DMS 273 treated with DMSO at 0.1 percent for 48 hours (cell line): ENCODE measurements around the gene DESI1.
"Not testable (repeated sequence)": the region's sequence is repeated elsewhere in the genome, so short reads cannot be mapped to it uniquely, and the experiment has no call there.

Experiments used
- DNase-seq: peaks from one replicate; lab custom pipeline; 2025; lab: John Stamatoyannopoulos, UW

Gene DESI1

GRCh38 chr22:41620589-41621098 lies at the start of gene DESI1:
Gene DESI1, minus strand, starts transcription at chr22:41621043. Its CDS starts 204 bp downstream, at chr22:41620839.
- DNase-seq, result no peak

GRCh38 chr22:41668971-41669911 lies 48.4 kb upstream of the DESI1 start:
- no peak for DNase-seq

GRCh38 chr22:41664951-41665350 lies 44.1 kb upstream of the DESI1 start:
- no peak for DNase-seq

DNA sequence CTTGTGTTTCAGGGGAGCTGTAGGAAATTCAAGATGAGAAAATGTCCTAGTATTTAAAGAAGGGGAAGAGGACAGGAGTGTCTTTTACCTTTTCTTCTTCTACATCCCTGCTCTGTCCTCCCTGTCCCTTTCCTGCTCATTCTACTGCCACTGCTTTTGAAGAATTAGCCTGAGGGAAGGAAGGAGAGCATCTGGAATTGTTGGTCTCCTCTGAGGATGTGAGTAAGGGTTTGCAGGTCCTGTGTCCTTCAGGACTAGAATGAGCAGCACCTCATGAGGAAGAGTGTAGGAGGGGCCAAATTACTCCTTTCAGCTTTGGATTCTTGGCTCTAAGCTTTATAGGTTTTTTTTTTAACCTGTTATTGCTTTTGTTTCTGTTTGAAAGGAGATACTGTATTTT lies 43.6 kb upstream of the DESI1 start:
- DNase-seq, result no peak

DNA sequence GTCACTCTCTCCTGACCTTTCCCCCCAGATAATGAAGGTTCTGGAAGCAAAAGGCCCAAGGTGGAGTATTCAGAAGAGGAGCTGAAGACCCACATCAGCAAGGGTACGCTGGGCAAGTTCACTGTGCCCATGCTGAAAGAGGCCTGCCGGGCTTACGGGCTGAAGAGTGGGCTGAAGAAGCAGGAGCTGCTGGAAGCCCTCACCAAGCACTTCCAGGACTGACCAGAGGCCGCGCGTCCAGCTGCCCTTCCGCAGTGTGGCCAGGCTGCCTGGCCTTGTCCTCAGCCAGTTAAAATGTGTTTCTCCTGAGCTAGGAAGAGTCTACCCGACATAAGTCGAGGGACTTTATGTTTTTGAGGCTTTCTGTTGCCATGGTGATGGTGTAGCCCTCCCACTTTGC lies 42.8 kb upstream of the DESI1 start:
- DNase-seq, result not testable (repeated sequence)

DNA sequence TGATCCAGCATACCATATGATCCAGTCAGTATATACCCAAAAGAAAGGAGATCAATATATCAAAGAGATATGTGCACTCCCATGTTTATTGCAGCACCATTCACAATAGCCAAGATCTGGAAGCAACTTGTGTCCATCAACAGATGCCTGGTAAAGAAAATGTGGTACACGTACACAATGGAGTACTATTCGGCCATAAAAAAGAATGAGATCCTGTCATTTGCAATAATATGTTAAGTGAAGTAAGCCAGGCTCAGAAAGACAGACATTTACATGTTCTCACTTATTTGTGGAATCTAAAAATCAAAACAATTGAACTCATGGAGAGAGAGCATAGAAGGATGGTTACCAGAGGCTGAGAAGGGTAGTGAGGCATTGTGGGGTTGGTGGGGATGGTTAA lies 40.9 kb upstream of the DESI1 start:
- DNase-seq, result no peak

GRCh38 chr22:41661088-41661487 lies 40.2 kb upstream of the DESI1 start:
- no peak for DNase-seq

DNA sequence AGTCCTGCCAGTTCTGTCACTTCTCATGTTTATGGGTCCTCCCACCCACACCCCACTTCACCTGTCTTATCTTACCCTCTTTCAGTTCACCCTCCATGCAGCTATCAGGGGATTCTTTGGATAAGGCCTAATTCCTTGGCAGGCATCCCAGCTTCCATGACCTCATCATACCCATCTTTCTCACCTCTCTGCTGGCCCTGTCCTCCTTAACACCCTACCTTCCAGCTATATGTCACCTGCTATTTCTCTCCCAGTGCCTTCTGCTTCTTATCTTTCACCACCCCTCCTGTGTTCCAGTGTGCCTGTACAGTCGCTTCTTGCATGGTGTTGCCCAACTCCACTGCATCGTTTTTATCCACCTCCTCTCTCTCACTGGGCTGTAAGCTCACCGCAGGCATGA lies 39.6 kb upstream of the DESI1 start:
- DNase-seq, result no peak

GRCh38 chr22:41659941-41660340 lies 39.1 kb upstream of the DESI1 start:
- no peak for DNase-seq

GRCh38 chr22:41658869-41659268 lies 38.0 kb upstream of the DESI1 start:
- no peak for DNase-seq

- no peak for DNase-seq
Measured at GRCh38 chr22:41657709-41658108, 36.9 kb upstream of the DESI1 start.

DNA sequence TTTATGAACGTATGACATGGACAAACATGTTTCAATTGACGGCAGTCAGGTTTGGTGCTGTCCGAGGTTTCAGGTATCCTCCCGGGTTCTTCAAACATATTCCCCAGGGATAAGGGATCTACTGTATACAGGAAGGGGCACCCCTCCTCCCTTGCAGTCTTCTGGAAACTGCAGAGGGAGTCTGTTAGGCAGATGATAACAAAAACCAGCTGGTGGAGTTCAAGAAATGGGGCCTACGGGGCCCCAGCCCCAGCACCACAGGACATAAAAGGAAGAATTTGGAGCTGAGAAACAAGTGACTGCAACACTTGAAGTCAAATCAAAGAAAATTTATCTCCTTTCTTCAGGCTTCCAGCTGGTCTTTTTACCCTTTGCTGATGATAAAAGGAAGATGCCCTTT lies 35.7 kb upstream of the DESI1 start:
- no peak for DNase-seq

GRCh38 chr22:41654322-41654721 lies 33.5 kb upstream of the DESI1 start:
- DNase-seq, result no peak

DNA sequence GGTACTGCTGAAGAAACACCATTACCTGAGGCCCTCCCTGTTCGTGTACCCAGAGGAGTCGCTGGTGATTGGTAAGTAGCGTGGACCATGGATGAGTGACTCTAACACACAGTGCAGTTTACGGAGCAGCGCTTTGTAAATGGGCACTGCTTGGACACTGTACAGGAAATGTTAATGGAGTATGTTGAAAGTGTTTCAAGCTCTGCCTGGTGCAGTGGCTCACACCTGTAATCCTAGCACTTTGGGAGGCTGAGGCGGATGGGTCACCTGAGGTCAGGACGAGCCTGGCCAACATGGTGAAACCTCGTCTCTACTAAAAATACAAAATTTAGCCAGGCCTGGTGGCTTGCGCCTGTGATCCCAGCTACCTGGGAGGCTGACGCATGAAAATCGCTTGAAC lies 30.0 kb upstream of the DESI1 start:
- no peak for DNase-seq

DNA sequence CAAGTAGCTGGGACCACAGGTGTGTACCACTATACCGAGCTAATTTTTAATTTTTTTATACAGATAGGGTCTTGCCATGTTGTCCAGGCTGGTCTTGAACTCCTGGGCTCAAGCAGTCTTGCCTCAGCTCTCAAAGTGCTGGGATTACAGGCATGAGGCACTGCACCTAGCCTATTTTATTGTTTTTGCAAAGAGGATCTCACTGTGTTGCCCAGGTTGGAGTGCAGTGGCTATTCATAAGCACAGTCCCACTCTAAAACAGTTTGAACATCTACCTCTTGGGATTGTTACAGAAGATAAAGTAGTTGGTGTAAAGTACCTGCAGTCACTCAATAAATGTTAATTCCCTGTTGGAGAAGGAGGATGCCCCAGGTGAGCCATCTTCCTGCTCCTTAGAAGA lies 29.4 kb upstream of the DESI1 start:
- DNase-seq, result no peak

DNA sequence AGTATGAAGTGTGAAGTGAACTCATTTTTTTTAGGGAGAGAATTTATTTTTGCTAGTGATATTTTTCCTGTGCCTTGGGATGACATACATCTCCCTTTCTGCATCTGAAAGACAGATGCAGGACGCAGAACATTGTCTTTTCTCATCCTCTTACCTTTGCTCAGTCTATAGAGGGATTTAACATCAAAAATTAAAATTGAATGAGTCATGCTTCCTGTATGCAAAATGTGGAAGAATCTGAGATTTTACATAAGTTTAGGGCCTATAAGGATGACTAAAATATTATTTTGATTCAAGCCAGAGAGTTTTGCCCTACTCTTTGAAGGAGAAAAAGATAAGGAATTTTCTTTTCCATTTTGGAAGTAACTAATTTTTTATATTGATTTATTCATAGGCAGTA lies 27.6 kb upstream of the DESI1 start:
- DNase-seq, result no peak

DNA sequence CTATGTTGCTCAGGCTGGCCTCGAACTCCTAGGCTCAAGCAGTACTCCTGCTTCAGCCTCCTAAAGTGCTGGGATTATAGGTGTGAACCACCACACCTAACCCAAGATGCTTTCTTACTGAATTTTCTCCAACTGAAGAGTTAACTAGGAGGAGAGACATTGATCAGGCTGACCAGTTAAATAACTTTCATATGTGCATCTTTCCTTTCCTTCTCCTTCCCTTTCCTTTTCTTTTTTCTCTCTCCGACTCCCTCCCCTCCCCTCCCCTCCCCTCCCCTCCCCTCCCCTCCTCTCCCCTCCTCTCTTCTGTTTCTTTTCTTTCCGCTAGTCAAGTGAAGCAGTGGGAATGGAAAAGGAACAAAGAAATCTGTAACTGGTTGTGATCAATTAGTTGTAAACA lies 26.9 kb upstream of the DESI1 start:
- no peak for DNase-seq

- no peak for DNase-seq
Measured at GRCh38 chr22:41642331-41643110, 21.7 kb upstream of the DESI1 start.

DNA sequence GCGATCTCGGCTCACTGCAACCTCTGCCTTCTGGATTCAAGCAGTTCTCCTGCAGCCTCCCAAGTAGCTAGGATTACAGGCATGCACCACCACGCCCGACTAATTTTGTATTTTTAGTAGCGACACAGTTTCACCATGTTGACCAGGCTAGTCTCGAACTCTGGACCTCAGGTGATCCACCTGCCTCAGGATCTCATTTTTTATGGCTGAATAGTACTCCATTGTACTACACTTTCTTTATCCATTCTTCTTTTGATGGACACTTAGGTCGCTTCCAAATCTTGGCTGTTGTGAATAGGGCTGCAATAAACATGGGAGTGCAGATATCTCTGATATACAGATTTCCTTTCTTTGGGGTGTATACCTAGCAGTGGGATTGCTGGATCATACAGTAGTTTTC lies 21.0 kb upstream of the DESI1 start:
- DNase-seq, result no peak

DNA sequence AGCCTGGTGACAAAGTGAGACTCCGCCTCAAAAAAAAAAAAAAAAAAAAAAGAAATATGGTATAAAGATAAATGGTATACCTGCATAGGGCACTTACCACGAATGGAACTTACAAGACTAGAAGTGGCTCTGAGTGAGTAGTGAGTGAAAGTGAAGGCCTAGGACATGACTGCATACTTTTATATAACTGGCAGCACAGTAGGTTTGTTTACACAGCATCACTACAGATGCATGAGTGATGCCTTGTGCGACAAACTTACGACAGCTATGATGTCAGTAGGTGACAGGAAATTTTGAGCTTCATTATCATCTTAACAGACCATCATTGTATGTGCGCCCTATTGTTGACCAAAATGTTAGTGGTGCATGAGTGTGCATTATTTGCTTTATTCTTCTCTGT lies 17.9 kb upstream of the DESI1 start:
- DNase-seq, result no peak

- no peak for DNase-seq
Measured at GRCh38 chr22:41638124-41638523, 17.3 kb upstream of the DESI1 start.

GRCh38 chr22:41637623-41638022 lies 16.8 kb upstream of the DESI1 start:
- not testable (repeated sequence) for DNase-seq

GRCh38 chr22:41636467-41636866 lies 15.6 kb upstream of the DESI1 start:
- no peak for DNase-seq
